DMS 273 (cell line): ENCODE data around the gene SCN2B.

Source experiments
- DNase-seq: peaks from one replicate; lab custom pipeline; 2025; ENCODE audit not compliant: unreplicated experiment; lab: John Stamatoyannopoulos, UW

The SCN2B gene

GRCh38 chr11:118175031-118175992, 1.1 kb downstream of the SCN2B start:
- peak; percentile 21 for DNase-seq

GRCh38 chr11:118174006-118174567, 2.4 kb downstream of the SCN2B start:
- no peak for DNase-seq

- no peak for DNase-seq
These were observed 4.1 kb downstream of the SCN2B start for GRCh38 chr11:118172356-118172755.

- peak; percentile 83 for DNase-seq
These were observed 5.0 kb downstream of the SCN2B start for GRCh38 chr11:118171269-118172062.

- DNase-seq, result no peak
These were observed 5.6 kb downstream of the SCN2B start for GRCh38 chr11:118170882-118171268.

- no peak for DNase-seq
These were observed 6.2 kb downstream of the SCN2B start for GRCh38 chr11:118170231-118170630.

GRCh38 chr11:118169300-118170140, 6.9 kb downstream of the SCN2B start:
- peak; percentile 16 for DNase-seq

GRCh38 chr11:118168751-118169150, 7.7 kb downstream of the SCN2B start:
- no peak for DNase-seq

GRCh38 chr11:118168316-118168715, 8.1 kb downstream of the SCN2B start:
- no peak for DNase-seq

- DNase-seq, result no peak
These were observed 8.5 kb downstream of the SCN2B start for GRCh38 chr11:118167906-118168305.

GRCh38 chr11:118167253-118167652, 9.2 kb downstream of the SCN2B start:
- DNase-seq, result no peak

- DNase-seq, result no peak
These were observed 9.8 kb downstream of the SCN2B start for GRCh38 chr11:118166641-118167040.

- DNase-seq, result no peak
These were observed 11.6 kb downstream of the SCN2B start for GRCh38 chr11:118164885-118165284.

GRCh38 chr11:118163494-118163893, 12.9 kb downstream of the SCN2B start:
- DNase-seq, result no peak

- no peak for DNase-seq
These were observed 13.6 kb downstream of the SCN2B start for GRCh38 chr11:118162846-118163245.

GRCh38 chr11:118161786-118162185, 14.7 kb downstream of the SCN2B start:
- no peak for DNase-seq

GRCh38 chr11:118157186-118157895, 19.1 kb downstream of the SCN2B start:
- DNase-seq, result no peak

GRCh38 chr11:118156531-118157185, 19.8 kb downstream of the SCN2B start:
- peak; percentile 27 for DNase-seq

- DNase-seq, result peak; percentile 27
These were observed 20.5 kb downstream of the SCN2B start for GRCh38 chr11:118155776-118156530.
